GM12878 (cell line): Measurements from ENCODE around the gene ANAPC16. TPM values are rescaled to one million over a fixed set of nuclear protein-coding genes. Genes with fewer than 3 reads are reported as not detected.

ENCODE experiments used
- ATAC-seq: fragments of 200-7000 bp; cut with Tn5 transposase; 3 replicates; pipeline ENCODE4 v1.9.1; 2020; ENCODE audit warnings: mild to moderate bottlenecking, moderate library complexity
- BruUV-seq: library from RNA; stranded (reverse); fragments of 400-500 nt; replicated peaks from 2 replicates; lab custom pipeline; 2021; lab: Mats Ljungman, UMichigan
- CTCF ChIA-PET: fragments of 300-600 bp; sonication (Branson Sonifier 250); formaldehyde crosslinking; extraction: SDS; loops from one replicate; lab custom pipeline; 2021; ENCODE audit warnings: inconsistent platforms; lab: Yijun Ruan, JAX
- POLR2A ChIA-PET: fragments of 350-600 bp; formaldehyde crosslinking; extraction: SDS; loops from one replicate; lab custom pipeline; 2021; ENCODE audit warnings: inconsistent platforms; lab: Charles Lee
- RAD21 ChIA-PET: fragments of 300-600 bp; sonication (Branson Sonifier 250); formaldehyde crosslinking; loops from one replicate; lab custom pipeline; 2023; ENCODE audit warnings: antibody characterized with exemption; ENCODE audit not compliant: unreplicated experiment; lab: Charles Lee
- SMC1A ChIA-PET: fragments of 300-600 bp; sonication (Branson Sonifier 250); formaldehyde crosslinking; loops from one replicate; lab custom pipeline; 2023; ENCODE audit not compliant: unreplicated experiment, uncharacterized antibody; lab: Charles Lee
- DNase-seq: peaks from one replicate; pipeline ENCODE4 v3.0.0-alpha.2; 2011; ENCODE audit warnings: low read depth, low spot score
- FAIRE-seq: peaks from 3 replicates; lab custom pipeline; 2011; peaks lifted over from hg19 to GRCh38; lab: Jason Lieb, UNC
- H2AFZ ChIP-seq: 2 replicates; pipeline ENCODE4 v1.6.0; 2011; ENCODE audit warnings: low read depth, low read length, control low read depth; ENCODE audit not compliant: control insufficient read depth
- H3K27ac ChIP-seq: 2 replicates; pipeline ENCODE4 v1.5.1; 2011; ENCODE audit warnings: control low read depth; ENCODE audit not compliant: control insufficient read depth, insufficient read depth
- H3K27me3 ChIP-seq, 2 experiments: replicated peaks in 1 of 2; 2 replicates each; pipeline versions ENCODE4 v1.6.0 to v1.6.1; 2011; ENCODE audit warnings: low read length in 1 of 2; ENCODE audit not compliant: control insufficient read depth in 2 of 2, insufficient read depth in 2 of 2
- H3K36me3 ChIP-seq, 2 experiments: 2 replicates each; pipeline ENCODE4 v1.5.1; 2011; ENCODE audit warnings: low read length in 1 of 2; ENCODE audit not compliant: control insufficient read depth in 2 of 2, insufficient read depth in 2 of 2
- H3K4me1 ChIP-seq: 2 replicates; pipeline ENCODE4 v1.6.1; 2011; ENCODE audit warnings: mild to moderate bottlenecking, low read length, moderate library complexity, mixed read lengths; ENCODE audit not compliant: control insufficient read depth, insufficient read depth
- H3K4me2 ChIP-seq: 2 replicates; pipeline ENCODE4 v1.6.0; 2011; ENCODE audit warnings: control low read depth; ENCODE audit not compliant: control insufficient read depth, insufficient read depth
- H3K4me3 ChIP-seq: fragments of 200-600 bp; sonication (generic); 2 replicates; pipeline ENCODE4 v1.5.1; 2016
- H3K79me2 ChIP-seq: 2 replicates; pipeline ENCODE4 v1.6.0; 2011; ENCODE audit warnings: low read length; ENCODE audit not compliant: control insufficient read depth, insufficient read depth
- H3K9ac ChIP-seq: 2 replicates; pipeline ENCODE4 v1.8.0; 2011; ENCODE audit warnings: low read length, control low read depth, mixed read lengths; ENCODE audit not compliant: control insufficient read depth, insufficient read depth
- H3K9me3 ChIP-seq: replicated peaks from 3 replicates; pipeline ENCODE4 v1.5.1; 2011; ENCODE audit warnings: mild to moderate bottlenecking, low read length; ENCODE audit not compliant: control insufficient read depth, insufficient read depth
- H4K20me1 ChIP-seq: 2 replicates; pipeline ENCODE4 v1.6.0; 2011; ENCODE audit not compliant: control insufficient read depth, insufficient read depth
- MEF2B ChIP-seq: fragments of 450-650 bp; IDR thresholded peaks from 2 replicates; pipeline ENCODE4 v1.6.1; 2018; ENCODE audit warnings: mild to moderate bottlenecking, moderate library complexity; ENCODE audit not compliant: partially characterized antibody, poor library complexity, severe bottlenecking
- MTA3 ChIP-seq: IDR thresholded peaks from 2 replicates; pipeline ENCODE4 v1.6.1; 2012; ENCODE audit warnings: low read length, inconsistent platforms, borderline replicate concordance
- MYB ChIP-seq: fragments of 150-350 bp; IDR thresholded peaks from 2 replicates; pipeline ENCODE4 v1.6.1; 2014; ENCODE audit warnings: mild to moderate bottlenecking, low read depth, low read length, borderline replicate concordance
- POU2F2 ChIP-seq: IDR thresholded peaks from 3 replicates; pipeline ENCODE4 v1.6.1; 2011; ENCODE audit warnings: low read depth, mild to moderate bottlenecking, low read length, borderline replicate concordance
- SIX5 ChIP-seq: IDR thresholded peaks from 2 replicates; pipeline ENCODE4 v1.6.1; 2011; ENCODE audit warnings: mild to moderate bottlenecking, low read depth, low read length, moderate library complexity; ENCODE audit not compliant: severe bottlenecking
- SREBF2 ChIP-seq: IDR thresholded peaks from 2 replicates; pipeline ENCODE4 v1.6.1; 2012; ENCODE audit warnings: mild to moderate bottlenecking, low read length
- WRNIP1 ChIP-seq: IDR thresholded peaks from 2 replicates; pipeline ENCODE4 v1.6.1; 2011; ENCODE audit warnings: low read depth, low read length, improper control_type of control experiment, borderline replicate concordance
- YY1 ChIP-seq: IDR thresholded peaks from 2 replicates; pipeline ENCODE4 v1.6.1; 2011; ENCODE audit warnings: low read depth, mild to moderate bottlenecking, low read length
- WGBS: methylation state at CpG from one replicate; pipeline ENCODE4 v1.1.6; 2016; ENCODE audit warnings: low lambda C conversion rate; ENCODE audit not compliant: insufficient replicate concordance, insufficient coverage; ENCODE audit errors: missing lambda C conversion rate; 5-methylcytosine and 5-hydroxymethylcytosine counted together
- in situ Hi-C: fragments of 300-500 bp; cut with MboI; formaldehyde crosslinking; loops from 9 replicates; pipeline ENCODE4 v1.14.3; 2018; ENCODE audit warnings: mixed read lengths
- intact Hi-C: fragments of 100-400 bp; cut with micrococcal nuclease; formaldehyde crosslinking; loops from one replicate; pipeline ENCODE4 v1.14.2; 2022; ENCODE audit not compliant: unreplicated experiment
- polyA plus RNA-seq, 11 experiments: library from polyadenylated mRNA; depleted of rRNA in 4 of 11; unstranded in 6 of 11; stranded (reverse) in 5 of 11; fragments of >200 nt; fragmentation: Nextera tagmentation in 4 of 11; fragmentation: Illumina TruSeq in 1 of 11; extraction: Ambion mirVana in 4 of 11; extraction: Trizol in 1 of 11; gene quantifications; 1 replicate in 1 of 11; 2 replicates in 10 of 11; pipeline versions ENCODE4 v1.2.1 to v1.2.3, GENCODE V29; 2011 to 2016; ENCODE audit warnings: inconsistent platforms in 2 of 11, missing spikeins in 2 of 11, low read depth in 1 of 11
- total RNA-seq, 4 experiments: library from RNA; depleted of rRNA in 3 of 4; stranded (reverse); fragments of >200 nt in 3 of 4; fragmentation: Illumina TruSeq in 1 of 4; extraction: Trizol in 1 of 4; gene quantifications; 2 replicates each; pipeline versions ENCODE4 v1.2.1 to v1.2.3, GENCODE V29; 2013 to 2021
- TF ChIP-seq, protein P1 (sequence below): IDR thresholded peaks from 2 replicates; pipeline ENCODE4 v1.6.1; 2012; ENCODE audit warnings: low read depth, low read length, improper control_type of control experiment
- TF ChIP-seq, protein P2 (sequence below), 3 experiments: IDR thresholded peaks in 2 of 3; conservative IDR thresholded peaks in 1 of 3; 2 replicates each; pipeline ENCODE4 v1.5.1; 2011; ENCODE audit warnings: low read depth in 3 of 3, low read length in 3 of 3, mild to moderate bottlenecking in 3 of 3, control low read depth in 2 of 3, moderate library complexity in 2 of 3, inconsistent platforms in 1 of 3, mixed read lengths in 1 of 3; ENCODE audit not compliant: control insufficient read depth in 2 of 3, insufficient read depth in 1 of 3; ENCODE audit errors: extremely low read depth in 1 of 3

The ANAPC16 gene
- total and polyA plus RNA-seq, 10 of the 15 experiments (the other 5 are each of a cell fraction or from before 2014, with no cell fraction given) = 66.9 to 208 (median 134) TPM

DNA sequence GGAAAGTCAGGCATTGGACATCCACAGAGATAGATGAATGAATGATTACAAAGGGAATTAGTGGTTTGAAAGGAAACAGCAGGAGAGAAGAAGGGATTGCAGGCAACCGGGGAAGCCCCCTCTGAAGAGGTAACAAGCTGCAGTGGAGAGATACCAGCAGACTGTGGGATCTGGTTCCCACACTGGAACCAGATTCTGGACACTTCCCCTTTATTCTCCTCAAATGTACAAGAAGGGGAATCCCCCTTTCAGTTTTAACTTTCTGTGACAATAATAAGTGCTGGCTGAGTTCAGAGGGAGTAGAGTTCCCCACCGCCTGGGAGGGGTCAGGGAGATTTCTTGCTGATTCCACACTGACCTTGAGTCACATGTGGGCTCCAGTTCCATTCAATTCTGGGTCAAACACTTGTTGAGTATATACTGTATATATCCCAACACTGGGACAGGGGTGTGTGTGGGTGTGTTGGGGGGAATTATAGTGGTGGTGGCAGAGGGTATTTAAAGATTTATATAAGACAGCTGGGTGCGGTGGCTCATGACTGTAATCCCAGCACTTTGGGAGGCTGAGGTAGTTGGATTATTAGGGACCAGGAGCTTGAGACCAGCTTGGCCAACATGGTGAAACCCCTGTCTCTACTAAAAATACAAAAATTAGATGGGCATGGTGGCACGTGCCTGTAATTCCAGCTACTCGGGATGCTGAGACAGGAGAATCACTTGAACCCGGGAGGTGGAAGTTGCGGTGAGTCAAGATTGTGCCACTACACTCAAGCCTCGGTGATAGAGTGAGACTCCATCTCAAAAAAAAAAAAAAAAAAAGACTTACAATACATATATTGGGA lies 41.5 kb downstream of the ANAPC16 start (continued):
- TF ChIP-seq, protein P1, sequence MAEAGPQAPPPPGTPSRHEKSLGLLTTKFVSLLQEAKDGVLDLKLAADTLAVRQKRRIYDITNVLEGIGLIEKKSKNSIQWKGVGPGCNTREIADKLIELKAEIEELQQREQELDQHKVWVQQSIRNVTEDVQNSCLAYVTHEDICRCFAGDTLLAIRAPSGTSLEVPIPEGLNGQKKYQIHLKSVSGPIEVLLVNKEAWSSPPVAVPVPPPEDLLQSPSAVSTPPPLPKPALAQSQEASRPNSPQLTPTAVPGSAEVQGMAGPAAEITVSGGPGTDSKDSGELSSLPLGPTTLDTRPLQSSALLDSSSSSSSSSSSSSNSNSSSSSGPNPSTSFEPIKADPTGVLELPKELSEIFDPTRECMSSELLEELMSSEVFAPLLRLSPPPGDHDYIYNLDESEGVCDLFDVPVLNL = no peak
- TF ChIP-seq SIX5 = no peak
- TF ChIP-seq WRNIP1 = no peak
- TF ChIP-seq POU2F2 = no peak; the same call in 2 of the 3 replicates
- TF ChIP-seq SREBF2 = no peak
- TF ChIP-seq MYB = no peak
- peak; percentile 74; the same call in 1 of the 2 replicates for TF ChIP-seq MTA3
- no peak for TF ChIP-seq YY1

DNA sequence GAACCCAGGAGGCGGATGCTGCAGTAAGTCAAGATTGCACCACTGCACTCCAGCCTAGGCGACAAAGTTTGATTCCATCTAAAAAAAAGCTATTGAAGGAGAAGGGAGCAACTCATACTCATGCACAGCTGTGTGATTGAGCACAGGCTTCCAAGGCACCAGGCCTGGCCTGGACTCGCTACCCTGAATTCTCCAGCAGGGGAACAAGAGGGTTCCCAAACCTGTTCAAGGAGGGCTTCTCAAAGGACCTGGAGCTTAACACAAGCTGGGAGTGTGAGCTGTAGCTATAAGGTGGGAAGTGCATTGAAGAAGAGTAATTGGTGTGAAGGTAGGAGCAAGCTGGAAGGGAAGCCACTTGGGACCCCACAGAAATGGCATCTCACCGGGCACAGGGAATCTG lies 42.8 kb downstream of the ANAPC16 start:
- in situ Hi-C loops (no loop called here), intact Hi-C loops (no loop called here)
- FAIRE-seq = no peak
- Histone ChIP-seq H3K4me1 (peaks cover 81% of the 10 kb centered on the region), H3K36me3 (no peaks in the 10 kb centered on the region), H3K27me3 (no peaks in the 10 kb centered on the region), H3K9me3 (no peaks in the 10 kb centered on the region), H3K4me3 (no peak overlapping the region), H3K27ac (peak overlapping the region; percentile 95), H2AFZ (no peak overlapping the region), H4K20me1 (no peaks in the 10 kb centered on the region), H3K4me2 (no peak overlapping the region), H3K79me2 (peaks cover 2% of the 10 kb centered on the region), H3K9ac (no peak overlapping the region)
- ChIA-PET CTCF (interaction anchor here (0.5 to 7.6 kb wide), 15 partner anchors 8 to 408 kb away, joined by 3 to 59 read pairs (median 4); partner anchors contain the start of genes DDIT4 and PSAP), POLR2A (interaction anchor here (0.7 to 11.6 kb wide), 16 partner anchors 11 to 586 kb away, joined by 3 to 267 read pairs (median 6); partner anchors contain the start of genes ANAPC16, ASCC1 and DDIT4), SMC1A (interaction anchor here (0.6 to 21.0 kb wide), 17 partner anchors 12 to 496 kb away, joined by 3 to 275 read pairs (median 8); partner anchors contain the start of gene DDIT4), RAD21 (interaction anchor here (0.8 to 13.0 kb wide), 12 partner anchors 12 to 133 kb away, joined by 3 to 200 read pairs (median 54); partner anchors contain the start of genes ANAPC16, ASCC1 and DDIT4)
- ATAC-seq = no peak
- BruUV-seq = no TSS peak
- DNase-seq = no peak
- WGBS = 100% methylated on average over 4 of the region's 4 CpGs
- no peak for TF ChIP-seq MEF2B
- TF ChIP-seq, protein P2, sequence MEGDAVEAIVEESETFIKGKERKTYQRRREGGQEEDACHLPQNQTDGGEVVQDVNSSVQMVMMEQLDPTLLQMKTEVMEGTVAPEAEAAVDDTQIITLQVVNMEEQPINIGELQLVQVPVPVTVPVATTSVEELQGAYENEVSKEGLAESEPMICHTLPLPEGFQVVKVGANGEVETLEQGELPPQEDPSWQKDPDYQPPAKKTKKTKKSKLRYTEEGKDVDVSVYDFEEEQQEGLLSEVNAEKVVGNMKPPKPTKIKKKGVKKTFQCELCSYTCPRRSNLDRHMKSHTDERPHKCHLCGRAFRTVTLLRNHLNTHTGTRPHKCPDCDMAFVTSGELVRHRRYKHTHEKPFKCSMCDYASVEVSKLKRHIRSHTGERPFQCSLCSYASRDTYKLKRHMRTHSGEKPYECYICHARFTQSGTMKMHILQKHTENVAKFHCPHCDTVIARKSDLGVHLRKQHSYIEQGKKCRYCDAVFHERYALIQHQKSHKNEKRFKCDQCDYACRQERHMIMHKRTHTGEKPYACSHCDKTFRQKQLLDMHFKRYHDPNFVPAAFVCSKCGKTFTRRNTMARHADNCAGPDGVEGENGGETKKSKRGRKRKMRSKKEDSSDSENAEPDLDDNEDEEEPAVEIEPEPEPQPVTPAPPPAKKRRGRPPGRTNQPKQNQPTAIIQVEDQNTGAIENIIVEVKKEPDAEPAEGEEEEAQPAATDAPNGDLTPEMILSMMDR (IDR thresholded peaks at IDR 0.05 in 2 of 3, conservative IDR thresholded peaks at IDR 0.05 in 1 of 3; ENCODE audit: control insufficient read depth in 2 of 3, extremely low read depth in 1 of 3, insufficient read depth in 1 of 3, low read depth in 3 of 3, low read length in 3 of 3) = peak in 1 of 3 experiments; percentile 10; a peak in 1 of 6 replicates
